Measurements from ENCODE around the gene CYS1.

The CYS1 gene

DNA sequence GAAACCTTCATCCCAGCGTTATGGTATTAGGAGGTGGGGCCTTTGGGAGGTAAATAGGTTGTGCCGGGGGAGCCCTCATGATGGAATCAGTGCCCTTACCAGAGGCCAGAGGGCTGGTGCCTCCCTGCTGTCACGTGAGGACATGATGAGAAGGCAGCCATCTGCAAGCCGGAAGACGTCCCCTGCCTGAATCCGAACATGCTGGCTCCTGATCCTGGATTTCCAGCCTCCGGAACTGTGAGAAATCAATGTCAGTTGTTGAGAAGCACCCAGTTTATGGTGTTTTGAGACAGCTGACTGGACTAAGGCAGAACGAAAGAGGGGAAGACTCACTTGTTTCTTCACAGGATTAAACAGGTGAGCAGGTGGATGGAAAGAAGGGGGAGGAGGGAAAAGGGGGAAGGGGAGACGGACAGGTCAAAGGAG is 49.9 kb downstream of the CYS1 start:
- H3K4me3 ChIP-seq (ENCODE audit: low read length), result no peak overlapping the region
- TF ChIP-seq ZNF274 (IDR thresholded peaks at IDR 0.05; ENCODE audit: low read depth, low read length), result no peak

- no peak for TF ChIP-seq ZNF274 (IDR thresholded peaks at IDR 0.05; ENCODE audit: low read depth, low read length)
- H3K4me3 ChIP-seq (ENCODE audit: low read length), result no peak overlapping the region
These were observed 50.4 kb downstream of the CYS1 start for GRCh38 chr2:10029875-10030223.

DNA sequence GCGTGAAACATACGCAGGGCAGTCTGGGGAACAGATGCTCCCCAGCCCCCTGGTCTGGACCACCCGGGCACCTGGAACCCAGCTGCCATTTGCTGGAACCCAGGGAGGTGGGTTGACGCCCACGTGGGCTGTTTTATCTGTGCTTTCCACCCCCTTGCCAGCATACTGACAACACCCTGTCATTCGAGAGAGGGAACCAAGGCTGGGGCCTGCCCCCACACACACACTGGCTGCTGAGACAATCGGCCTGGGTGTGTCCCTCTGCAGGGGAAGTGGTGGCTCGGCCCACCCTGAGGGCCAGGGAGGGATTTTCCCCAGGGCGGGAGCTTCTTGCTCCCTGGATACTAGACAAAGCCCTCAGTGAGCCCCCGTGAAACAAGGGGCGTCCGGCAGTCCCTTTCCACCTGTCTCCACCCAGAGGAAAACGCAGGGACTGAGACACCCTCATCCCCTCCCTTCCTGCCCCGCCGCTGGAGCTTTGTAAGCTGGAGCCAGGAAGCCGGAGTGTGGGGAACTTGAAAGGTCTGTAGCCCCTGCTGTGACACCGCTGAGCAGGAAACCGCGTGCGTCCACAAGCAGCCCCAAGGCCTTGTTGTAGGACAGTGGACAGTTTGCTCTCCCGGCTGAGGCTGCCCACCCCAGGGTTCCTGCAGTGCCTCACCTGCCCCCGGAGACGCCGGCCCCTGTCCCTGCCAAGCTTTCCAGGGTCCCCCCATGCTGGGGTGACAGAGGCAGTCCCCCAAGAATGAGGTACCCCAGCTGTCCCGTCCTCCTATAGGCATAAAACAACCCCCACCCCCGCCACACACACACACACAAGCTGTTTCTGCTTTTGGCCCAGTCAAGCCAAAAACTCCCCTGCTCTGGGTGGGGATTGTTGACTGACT is 51.0 kb downstream of the CYS1 start:
- no peak for TF ChIP-seq ZNF274 (IDR thresholded peaks at IDR 0.05; ENCODE audit: low read depth, low read length)
- H3K4me3 ChIP-seq (ENCODE audit: low read length), result no peak overlapping the region

DNA sequence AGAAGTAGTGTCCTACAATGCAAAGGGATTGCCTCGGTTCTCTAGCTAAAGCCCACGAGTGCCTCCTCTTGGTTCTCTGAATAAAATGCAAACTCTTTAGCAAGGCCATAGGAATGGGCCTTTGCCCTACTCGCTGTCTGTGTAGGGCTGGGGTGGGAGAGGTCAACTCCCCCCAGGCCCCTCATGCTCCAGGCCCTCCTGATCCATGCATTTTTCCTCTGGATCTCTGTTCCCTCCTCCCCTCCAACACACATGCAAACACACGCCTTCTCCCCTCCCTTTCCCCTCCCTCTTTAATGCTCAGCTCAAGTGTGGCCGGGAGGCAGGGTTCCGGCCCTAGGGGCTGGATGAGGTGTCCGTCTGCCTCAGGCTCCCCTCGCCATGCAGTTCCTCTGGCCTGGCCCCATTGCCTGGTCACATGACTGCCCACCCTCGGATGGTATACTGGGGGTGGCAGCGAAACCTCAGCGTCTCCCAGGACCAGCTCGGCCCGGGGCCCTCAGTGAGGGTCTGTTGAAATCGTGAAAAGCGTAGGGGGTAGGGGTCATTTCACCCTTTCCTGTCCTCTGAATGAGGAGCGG is 51.7 kb downstream of the CYS1 start:
- no peak overlapping the region for H3K4me3 ChIP-seq (ENCODE audit: low read length)
- TF ChIP-seq ZNF274 (IDR thresholded peaks at IDR 0.05; ENCODE audit: low read depth, low read length), result no peak

GRCh38 chr2:10027660-10028330 is 52.4 kb downstream of the CYS1 start:
- TF ChIP-seq ZNF274 (IDR thresholded peaks at IDR 0.05; ENCODE audit: low read depth, low read length), result no peak
- H3K4me3 ChIP-seq (ENCODE audit: low read length), result no peak overlapping the region

- no peak for TF ChIP-seq ZNF274 (IDR thresholded peaks at IDR 0.05; ENCODE audit: low read depth, low read length)
These were observed 53.2 kb downstream of the CYS1 start for GRCh38 chr2:10026940-10027569.

GRCh38 chr2:10022966-10023662 is 57.1 kb downstream of the CYS1 start:
- no peak overlapping the region for H3K4me3 ChIP-seq (ENCODE audit: low read length)
- TF ChIP-seq ZNF274 (IDR thresholded peaks at IDR 0.05; ENCODE audit: low read depth, low read length), result no peak

More at GRCh38 chr2:10026940-10027569, 53.2 kb downstream of the CYS1 start:
- no peak overlapping the region for H3K4me3 ChIP-seq (ENCODE audit: low read length)

DNA sequence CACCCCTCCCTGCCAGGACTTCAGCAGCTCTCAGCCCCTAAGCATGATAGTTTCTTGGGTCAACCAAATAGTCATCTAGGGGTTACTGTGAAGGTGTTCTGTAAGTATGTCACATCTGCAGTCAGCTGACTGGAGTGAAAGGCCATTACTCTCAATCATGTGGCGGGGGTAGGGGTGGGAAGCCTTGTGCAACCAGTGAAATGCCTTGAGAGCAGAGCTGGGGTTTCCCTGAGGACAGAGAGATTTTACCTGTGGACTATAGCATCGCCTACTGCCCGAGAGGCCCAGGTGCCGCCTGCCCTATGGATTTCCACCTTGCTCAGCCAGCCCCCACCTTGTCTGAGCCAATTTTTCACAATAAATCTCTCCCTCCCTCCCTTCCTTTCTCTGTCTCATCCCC is 57.8 kb downstream of the CYS1 start:
- H3K4me3 ChIP-seq (ENCODE audit: low read length), result no peak overlapping the region
- TF ChIP-seq ZNF274 (IDR thresholded peaks at IDR 0.05; ENCODE audit: low read depth, low read length), result no peak

- TF ChIP-seq ZNF274 (IDR thresholded peaks at IDR 0.05; ENCODE audit: low read depth, low read length), result no peak
- H3K4me3 ChIP-seq (ENCODE audit: low read length), result no peak overlapping the region
These were observed 58.2 kb downstream of the CYS1 start for GRCh38 chr2:10022041-10022421.

DNA sequence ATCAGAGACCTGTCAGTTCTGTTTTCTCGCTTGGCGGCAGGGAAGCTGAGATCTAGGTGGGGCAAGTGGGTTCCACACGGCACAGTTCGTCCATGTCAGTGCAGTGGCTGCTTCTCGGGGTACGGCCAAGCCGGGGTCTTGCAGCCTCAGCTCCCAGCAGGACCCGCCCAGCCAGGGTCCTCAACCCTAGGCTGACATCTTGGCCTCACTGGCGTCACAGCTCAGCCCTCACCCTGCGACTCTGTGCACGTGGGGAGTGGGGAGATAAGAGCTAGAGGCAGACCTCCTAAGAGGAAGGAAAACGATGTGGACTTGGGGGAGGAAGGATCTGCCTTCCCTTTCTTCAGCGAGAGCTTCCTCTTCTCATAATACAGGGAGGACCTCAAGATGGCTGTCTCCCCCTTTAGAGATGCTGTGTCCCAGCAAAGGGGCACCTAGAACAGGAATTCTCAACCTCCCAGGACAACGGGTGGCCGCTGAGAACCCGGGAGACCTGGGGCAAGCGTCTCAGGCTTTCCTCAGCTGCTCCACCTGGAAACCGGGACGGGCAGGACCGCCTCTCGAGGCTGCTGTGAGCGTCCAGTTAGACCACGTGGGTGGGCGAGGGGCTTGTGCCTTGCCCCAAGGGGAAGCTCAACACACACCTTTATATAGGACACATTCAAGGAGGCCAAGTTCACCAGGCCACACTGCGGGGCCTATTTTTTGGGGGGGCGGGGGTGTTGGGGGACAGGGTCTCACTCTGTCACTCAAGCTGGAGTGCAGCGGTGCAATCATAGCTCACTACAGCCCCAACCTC is 60.4 kb downstream of the CYS1 start:
- no peak for TF ChIP-seq ZNF274 (IDR thresholded peaks at IDR 0.05; ENCODE audit: low read depth, low read length)
- H3K4me3 ChIP-seq (ENCODE audit: low read length), result no peak overlapping the region

- no peak for TF ChIP-seq ZNF274 (IDR thresholded peaks at IDR 0.05; ENCODE audit: low read depth, low read length)
- H3K4me3 ChIP-seq (ENCODE audit: low read length), result no peak overlapping the region
These were observed 61.0 kb downstream of the CYS1 start for GRCh38 chr2:10019174-10019573.

DNA sequence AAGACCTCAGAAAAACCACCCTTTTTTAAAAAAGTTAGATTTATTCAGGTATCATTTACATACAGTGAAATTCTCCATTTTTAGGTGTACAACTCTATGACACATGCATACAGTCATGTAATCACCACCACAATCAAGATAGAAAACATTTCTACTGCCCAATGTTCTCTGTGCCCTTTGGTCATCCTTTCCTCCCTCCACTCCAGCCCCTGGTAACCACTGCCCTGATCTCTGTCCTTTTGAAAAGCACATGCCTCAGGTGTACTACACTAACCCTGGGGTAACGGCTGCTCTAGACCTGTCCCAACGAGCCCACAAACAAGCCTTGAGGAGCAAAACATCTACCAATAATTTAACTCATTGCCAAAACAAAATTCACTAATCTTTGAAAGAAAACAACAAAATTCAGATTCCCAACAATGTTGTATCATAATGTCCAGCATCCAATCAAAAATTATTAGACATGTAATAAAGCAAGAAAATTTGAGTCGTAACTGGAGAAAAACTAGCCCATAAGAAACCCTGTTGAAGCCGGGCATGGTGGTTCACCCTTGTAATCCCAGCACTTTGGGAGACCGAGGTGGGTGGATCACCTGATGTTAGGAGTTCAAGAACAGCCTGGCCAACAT is 62.8 kb downstream of the CYS1 start:
- no peak overlapping the region for H3K4me3 ChIP-seq (ENCODE audit: low read length)
- no peak for TF ChIP-seq ZNF274 (IDR thresholded peaks at IDR 0.05; ENCODE audit: low read depth, low read length)

DNA sequence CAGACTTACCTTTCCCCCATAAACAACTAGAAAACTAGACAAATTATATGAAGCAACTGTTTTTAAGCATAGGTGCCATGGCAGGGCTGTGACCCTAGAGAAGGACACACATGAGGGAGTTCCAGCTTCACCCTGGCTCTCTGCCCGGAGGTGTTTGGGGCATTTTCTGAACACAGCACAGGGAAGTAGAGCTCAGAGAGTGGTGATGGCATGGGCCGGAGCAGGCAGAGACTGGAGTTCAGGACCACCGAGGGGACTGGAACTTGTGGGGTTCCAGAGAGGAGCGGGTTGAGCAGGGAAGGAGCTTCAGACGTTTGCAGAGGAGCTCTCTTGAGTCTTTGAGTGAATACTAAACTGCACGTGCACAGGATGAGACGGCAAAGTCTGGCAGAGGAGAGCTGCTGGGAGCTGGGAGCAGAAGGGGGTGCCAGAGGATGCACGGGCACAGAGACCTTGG is 63.4 kb downstream of the CYS1 start:
- no peak for TF ChIP-seq ZNF274 (IDR thresholded peaks at IDR 0.05; ENCODE audit: low read depth, low read length)
- no peak overlapping the region for H3K4me3 ChIP-seq (ENCODE audit: low read length)

All from GM08714 (cell line).